Tibial artery (tissue), 4 donors: ENCODE results near the gene MKNK2.

Experiments used
- DNase-seq, 2 donors: peaks; one replicate each; pipeline ENCODE4 v3.0.0-alpha.2; 2019
- H3K27ac ChIP-seq, 2 donors: fragments of 200-600 bp; sonication (generic) in 1 of 2; 1 replicate in 1 of 2; 2 replicates in 1 of 2; pipeline ENCODE4 v1.5.1; 2018 to 2019; ENCODE audit warnings: mild to moderate bottlenecking in 1 of 2
- H3K27me3 ChIP-seq, 2 donors: fragments of 200-600 bp; sonication (generic) in 1 of 2; one replicate each; pipeline versions ENCODE4 v1.5.1 to v1.6.0; 2016 to 2019
- H3K36me3 ChIP-seq, 3 donors: fragments of 200-600 bp; sonication (generic) in 2 of 3; one replicate each; pipeline ENCODE4 v1.5.1; 2016 to 2019; ENCODE audit warnings: mild to moderate bottlenecking in 2 of 3
- H3K4me1 ChIP-seq, 4 donors: fragments of 200-600 bp; sonication (generic) in 2 of 4; 1 replicate in 3 of 4; 2 replicates in 1 of 4; pipeline ENCODE4 v1.5.1; 2016 to 2019
- H3K4me3 ChIP-seq, 2 donors: fragments of 200-600 bp; sonication (generic) in 1 of 2; 1 replicate in 1 of 2; 2 replicates in 1 of 2; pipeline ENCODE4 v1.5.1; 2018 to 2019; ENCODE audit warnings: mild to moderate bottlenecking in 2 of 2
- H3K9me3 ChIP-seq, 3 donors: fragments of 200-600 bp; sonication (generic) in 1 of 3; one replicate each; pipeline ENCODE4 v1.5.1; 2016 to 2019
- CTCF ChIP-seq, 2 experiments: fragments of 200-600 bp in 1 of 2; fragments of 450-650 bp in 1 of 2; IDR thresholded peaks; one replicate each; pipeline ENCODE4 v1.5.1; 2017 to 2019; ENCODE audit warnings: antibody characterized with exemption in 2 of 2, mild to moderate bottlenecking in 1 of 2, moderate library complexity in 1 of 2
- intact Hi-C: fragments of 100-400 bp; cut with DNase I; formaldehyde crosslinking; loops from one replicate; pipeline ENCODE4 v1.15.0; 2023; ENCODE audit warnings: low total_unique reads

MKNK2 gene

GRCh38 chr19:2048104-2048958, 2.7 kb downstream of the MKNK2 start:
- TF ChIP-seq CTCF (IDR thresholded peaks at IDR 0.05) = no peak
- no peak for DNase-seq
- peaks cover 10 to 77% (median 64%) of the 10 kb centered on the region in 4 donors for H3K4me1 ChIP-seq
- peak overlapping the region; percentile 100 for H3K4me3 ChIP-seq
- H3K9me3 ChIP-seq = no peaks in the 10 kb centered on the region
- H3K36me3 ChIP-seq = peaks cover 13 to 49% (median 29%) of the 10 kb centered on the region in 3 donors
- H3K27me3 ChIP-seq = no peaks in the 10 kb centered on the region
- peak overlapping the region; percentile 97 to 100 for H3K27ac ChIP-seq
- intact Hi-C loops = no loop called here

GRCh38 chr19:2047449-2048103, 3.5 kb downstream of the MKNK2 start:
- peaks cover 21 to 57% (median 37%) of the 10 kb centered on the region in 3 donors for H3K36me3 ChIP-seq
- H3K27me3 ChIP-seq = no peaks in the 10 kb centered on the region
- intact Hi-C loops = no loop called here
- peak; percentile 64 to 87 for DNase-seq
- TF ChIP-seq CTCF (IDR thresholded peaks at IDR 0.05) = no peak
- H3K4me3 ChIP-seq = peak overlapping the region; percentile 100
- H3K27ac ChIP-seq = peak overlapping the region; percentile 97 to 100
- peaks cover 16 to 83% (median 72%) of the 10 kb centered on the region in 4 donors for H3K4me1 ChIP-seq
- H3K9me3 ChIP-seq = no peaks in the 10 kb centered on the region

GRCh38 chr19:2047076-2047448, 4.0 kb downstream of the MKNK2 start:
- intact Hi-C loops = no loop called here
- Histone ChIP-seq H3K27me3 (no peaks in the 10 kb centered on the region), H3K36me3 (peaks cover 24 to 60% (median 41%) of the 10 kb centered on the region in 3 donors), H3K4me3 (peak overlapping the region; percentile 100), H3K27ac (peak overlapping the region; percentile 97 to 100), H3K4me1 (peaks cover 16 to 82% (median 76%) of the 10 kb centered on the region in 4 donors), H3K9me3 (no peaks in the 10 kb centered on the region)
- no peak for TF ChIP-seq CTCF (IDR thresholded peaks at IDR 0.05)
- DNase-seq = no peak

GRCh38 chr19:2046046-2046907, 4.8 kb downstream of the MKNK2 start:
- DNase-seq = no peak
- intact Hi-C loops = no loop called here
- Histone ChIP-seq H3K4me1 (peaks cover 16 to 81% (median 75%) of the 10 kb centered on the region in 4 donors), H3K4me3 (no peak overlapping the region), H3K27ac (peak overlapping the region; percentile 46 to 56), H3K36me3 (peaks cover 28 to 65% (median 46%) of the 10 kb centered on the region in 3 donors), H3K9me3 (no peaks in the 10 kb centered on the region), H3K27me3 (no peaks in the 10 kb centered on the region)
- TF ChIP-seq CTCF (IDR thresholded peaks at IDR 0.05) = no peak

- no peak for DNase-seq
- intact Hi-C loops = no loop called here
- Histone ChIP-seq H3K4me3 (no peak overlapping the region), H3K36me3 (peaks cover 35 to 72% (median 53%) of the 10 kb centered on the region in 3 donors), H3K27ac (peak overlapping the region; percentile 46 to 56), H3K9me3 (no peaks in the 10 kb centered on the region), H3K27me3 (no peaks in the 10 kb centered on the region), H3K4me1 (peaks cover 16 to 87% (median 82%) of the 10 kb centered on the region in 4 donors)
- TF ChIP-seq CTCF (IDR thresholded peaks at IDR 0.05) = no peak
Measured at GRCh38 chr19:2045501-2046045, 5.5 kb downstream of the MKNK2 start.
